Activated T-cell treated with anti-CD3 and anti-CD28 coated beads, Interleukin-2, amount 50 U/mL, for 24 hours (primary cell): Measurements from ENCODE around the gene DMAC2L.

Source experiments
- DNase-seq: peaks from one replicate; pipeline ENCODE4 v3.0.0-alpha.2; 2020
- H3K27ac Mint-ChIP-seq: 2 replicates; pipeline ENCODE4 v1.8.0; 2020; ENCODE audit warnings: mild to moderate bottlenecking, mixed read lengths
- H3K27me3 Mint-ChIP-seq: 2 replicates; pipeline ENCODE4 v1.8.0; 2020; ENCODE audit warnings: mixed read lengths
- H3K36me3 Mint-ChIP-seq: 2 replicates; pipeline ENCODE4 v1.8.0; 2020; ENCODE audit warnings: low read depth, mixed read lengths
- H3K4me1 Mint-ChIP-seq: 2 replicates; pipeline ENCODE4 v1.8.0; 2020; ENCODE audit warnings: low read depth, mixed read lengths
- H3K4me3 Mint-ChIP-seq: 2 replicates; pipeline ENCODE4 v1.8.0; 2020; ENCODE audit warnings: mild to moderate bottlenecking, moderate library complexity, mixed read lengths
- H3K9me3 Mint-ChIP-seq: 2 replicates; pipeline ENCODE4 v1.8.0; 2020; ENCODE audit warnings: mixed read lengths

Gene DMAC2L, protein sequence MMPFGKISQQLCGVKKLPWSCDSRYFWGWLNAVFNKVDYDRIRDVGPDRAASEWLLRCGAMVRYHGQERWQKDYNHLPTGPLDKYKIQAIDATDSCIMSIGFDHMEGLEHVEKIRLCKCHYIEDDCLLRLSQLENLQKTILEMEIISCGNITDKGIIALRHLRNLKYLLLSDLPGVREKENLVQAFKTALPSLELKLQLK

DNA sequence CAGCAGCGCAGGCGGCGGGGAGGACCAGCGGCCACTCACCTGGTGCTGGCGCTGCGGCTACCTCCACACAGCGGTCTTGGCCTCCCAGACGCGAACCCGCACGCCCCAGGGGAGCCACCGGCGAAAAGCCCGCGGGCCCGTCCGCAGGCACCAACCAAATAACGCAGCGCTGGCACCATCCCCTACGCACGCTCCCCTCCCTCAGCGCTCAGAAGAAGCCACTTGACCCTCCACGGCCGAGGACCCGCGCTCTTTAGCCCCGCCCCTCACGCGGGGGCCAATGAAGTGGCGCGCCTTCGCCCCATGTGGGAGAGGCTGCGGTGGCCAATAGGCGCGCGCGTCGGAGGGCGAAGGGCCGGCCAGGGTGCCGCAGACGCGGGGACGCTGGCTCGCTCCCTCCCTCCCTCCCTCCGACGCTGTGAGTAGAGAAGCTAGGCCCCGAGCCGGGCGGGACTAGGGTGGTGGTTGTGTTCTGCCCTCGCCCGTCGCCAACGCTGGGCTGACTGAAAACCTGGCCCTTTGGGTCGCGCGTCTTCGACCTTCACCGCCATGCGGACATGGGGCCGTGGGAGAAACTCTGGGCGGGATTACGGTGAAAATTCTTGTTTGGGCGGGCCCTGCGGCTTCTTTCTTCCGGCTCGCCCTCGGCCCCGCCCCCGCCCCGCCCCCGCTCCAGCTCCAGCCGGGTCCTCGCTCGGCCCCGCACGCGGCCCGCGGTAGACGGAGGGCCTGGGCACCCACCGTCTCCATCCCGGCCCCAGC lies at the start of gene DMAC2L, which contains the start of gene L2HGDH:
DMAC2L (plus strand) TSS at position 353 of the 762 bp plus-strand sequence. CDS start 9,164 bp downstream, outside the sequence.
L2HGDH (minus strand) TSS at position 258 of the 762 bp plus-strand sequence; CDS start at position 179, 79 bp downstream.
- Mint-ChIP-seq H3K4me3 (peak within 1 kb of the TSS; percentile 89), H3K27ac (peak within 1 kb of the TSS; percentile 99), H3K9me3 (no peaks in the 10 kb centered on the region), H3K27me3 (no peaks in the 10 kb centered on the region), H3K4me1 (peaks cover 46% of the 10 kb centered on the region), H3K36me3 (peaks cover 58% of the 10 kb centered on the region)
- DNase-seq = peak; percentile 93

DNA sequence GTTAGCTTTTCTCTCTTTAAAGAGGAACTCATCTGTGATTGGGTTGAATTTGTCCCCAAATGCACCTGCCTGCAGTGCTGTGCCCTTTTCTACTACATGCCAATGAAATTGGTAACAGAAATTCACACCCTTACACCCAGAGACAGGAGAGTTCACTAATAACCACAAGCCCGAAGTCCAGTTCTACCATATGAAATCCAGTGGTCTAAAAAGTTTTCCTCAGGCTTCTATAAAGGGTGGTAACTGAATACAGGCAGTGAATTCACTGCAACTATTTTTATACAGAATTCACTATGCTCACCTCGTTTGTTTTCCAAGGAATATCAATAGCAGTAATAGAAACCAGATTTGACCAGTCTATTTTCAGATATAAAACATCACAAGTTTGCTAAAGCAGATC lies 49.3 kb upstream of the DMAC2L start:
- H3K4me1 Mint-ChIP-seq = peaks cover under 1% of the 10 kb centered on the region
- H3K4me3 Mint-ChIP-seq = no peak overlapping the region
- no peaks in the 10 kb centered on the region for H3K9me3 Mint-ChIP-seq
- H3K27ac Mint-ChIP-seq = no peak overlapping the region
- H3K27me3 Mint-ChIP-seq = no peaks in the 10 kb centered on the region
- DNase-seq = no peak
- peaks cover 30% of the 10 kb centered on the region for H3K36me3 Mint-ChIP-seq

DNA sequence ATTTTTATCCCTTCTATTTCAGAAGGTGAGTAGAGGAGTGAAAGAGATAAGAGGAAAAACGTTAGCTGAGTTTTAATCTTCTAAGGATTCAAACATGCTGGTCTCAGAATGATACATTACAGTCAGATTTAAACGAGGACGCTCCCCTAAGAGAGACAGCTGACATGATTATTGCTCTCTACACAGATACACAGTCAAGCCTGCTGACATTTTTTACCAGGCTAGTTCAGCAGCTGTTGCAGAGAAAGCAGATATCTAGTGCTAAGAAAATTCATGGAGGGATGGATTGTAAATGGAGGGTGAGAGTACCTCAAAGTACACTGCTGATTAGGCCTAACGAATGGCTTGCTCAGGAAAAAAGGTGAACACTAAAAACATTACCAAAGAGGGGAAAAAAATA lies 48.8 kb upstream of the DMAC2L start:
- Mint-ChIP-seq H3K4me3 (no peak overlapping the region), H3K4me1 (no peaks in the 10 kb centered on the region), H3K27me3 (no peaks in the 10 kb centered on the region), H3K36me3 (peaks cover 32% of the 10 kb centered on the region), H3K27ac (no peak overlapping the region), H3K9me3 (no peaks in the 10 kb centered on the region)
- DNase-seq = no peak

DNA sequence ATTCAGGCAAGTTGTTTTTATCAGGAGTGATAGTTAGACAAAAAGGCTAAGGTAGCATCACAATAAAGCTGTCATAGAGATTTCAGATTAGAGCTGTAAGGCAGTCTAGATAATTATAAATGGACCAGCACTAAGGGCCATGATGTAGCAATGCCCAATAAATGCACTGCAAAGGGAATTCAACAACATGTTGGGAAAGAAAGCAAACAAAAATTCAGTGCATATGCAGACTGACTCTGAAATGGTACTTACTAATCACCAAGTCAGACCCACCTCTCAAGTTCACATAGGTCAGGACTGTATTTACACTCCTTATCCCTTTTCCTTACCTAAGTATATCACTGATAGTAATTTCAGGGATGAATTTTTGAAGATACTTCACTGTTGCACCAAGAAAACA lies 47.1 kb upstream of the DMAC2L start:
- no peaks in the 10 kb centered on the region for H3K9me3 Mint-ChIP-seq
- no peak for DNase-seq
- no peak overlapping the region for H3K27ac Mint-ChIP-seq
- no peak overlapping the region for H3K4me3 Mint-ChIP-seq
- peaks cover 39% of the 10 kb centered on the region for H3K36me3 Mint-ChIP-seq
- H3K4me1 Mint-ChIP-seq = no peaks in the 10 kb centered on the region
- H3K27me3 Mint-ChIP-seq = no peaks in the 10 kb centered on the region

DNA sequence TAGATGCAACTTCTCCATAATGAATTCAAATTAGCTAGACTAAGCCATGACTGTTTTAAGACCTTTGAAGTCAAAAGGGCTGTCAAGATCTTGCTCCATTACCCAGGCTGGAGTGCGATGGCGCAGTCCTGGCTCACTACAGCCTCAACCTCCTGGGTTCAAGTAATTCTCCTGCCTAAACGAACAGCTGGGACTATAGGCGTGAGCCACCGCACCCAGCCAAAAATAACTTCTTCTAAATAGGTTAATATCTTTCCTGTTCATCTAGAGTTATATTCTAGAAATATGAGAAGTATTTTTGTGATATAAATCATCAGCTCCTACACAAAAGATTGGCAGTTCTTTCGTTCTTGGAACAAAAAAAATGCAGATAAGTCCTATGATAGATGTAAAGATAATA lies 41.2 kb upstream of the DMAC2L start:
- peaks cover 17% of the 10 kb centered on the region for H3K36me3 Mint-ChIP-seq
- H3K27ac Mint-ChIP-seq = no peak overlapping the region
- no peaks in the 10 kb centered on the region for H3K27me3 Mint-ChIP-seq
- no peaks in the 10 kb centered on the region for H3K4me1 Mint-ChIP-seq
- no peaks in the 10 kb centered on the region for H3K9me3 Mint-ChIP-seq
- no peak for DNase-seq
- H3K4me3 Mint-ChIP-seq = no peak overlapping the region

DNA sequence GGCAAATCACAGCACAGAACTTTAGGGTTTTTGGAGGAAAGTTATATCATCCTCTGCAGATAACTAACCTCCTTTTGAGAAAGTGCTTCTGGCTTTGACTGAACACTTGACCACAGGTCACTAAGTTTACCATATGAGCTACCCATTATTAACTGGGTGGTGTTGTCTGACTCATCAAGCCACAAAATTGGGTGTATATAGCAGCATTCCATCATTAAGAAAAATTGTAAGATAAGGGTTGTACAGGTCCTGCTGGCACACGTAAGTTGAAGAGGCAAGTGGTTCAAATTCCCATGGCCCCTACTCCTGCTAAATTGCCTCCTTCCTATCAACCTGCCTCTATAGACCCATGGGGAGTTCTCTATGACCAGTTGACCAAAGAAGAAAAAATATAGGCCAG lies 39.6 kb upstream of the DMAC2L start:
- Mint-ChIP-seq H3K27me3 (no peaks in the 10 kb centered on the region), H3K4me3 (no peak overlapping the region), H3K9me3 (no peaks in the 10 kb centered on the region), H3K27ac (no peak overlapping the region), H3K4me1 (no peaks in the 10 kb centered on the region), H3K36me3 (peaks cover 22% of the 10 kb centered on the region)
- DNase-seq = no peak

DNA sequence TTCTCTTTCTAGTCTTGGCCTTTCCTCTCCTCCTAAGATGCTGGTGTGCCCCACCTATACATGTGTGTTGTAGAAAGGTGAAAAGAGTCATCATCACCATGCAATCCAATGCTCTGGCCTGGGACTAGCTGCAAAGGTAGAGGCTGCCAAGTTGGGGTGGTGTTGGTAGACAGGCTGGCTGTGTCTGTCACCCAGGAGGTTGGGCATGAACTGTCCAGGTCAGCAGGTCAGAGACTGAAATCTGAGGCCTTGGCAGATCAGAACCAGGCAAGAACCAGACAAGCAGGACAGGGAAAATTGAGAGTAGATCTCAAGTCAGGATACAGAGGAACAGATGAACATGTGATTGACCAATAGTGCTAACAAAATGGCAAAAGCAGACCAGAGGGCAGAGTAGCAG lies 26.3 kb upstream of the DMAC2L start:
- DNase-seq = no peak
- H3K27ac Mint-ChIP-seq = no peak overlapping the region
- H3K27me3 Mint-ChIP-seq = no peaks in the 10 kb centered on the region
- H3K4me1 Mint-ChIP-seq = no peaks in the 10 kb centered on the region
- peaks cover 26% of the 10 kb centered on the region for H3K36me3 Mint-ChIP-seq
- no peaks in the 10 kb centered on the region for H3K9me3 Mint-ChIP-seq
- no peak overlapping the region for H3K4me3 Mint-ChIP-seq

DNA sequence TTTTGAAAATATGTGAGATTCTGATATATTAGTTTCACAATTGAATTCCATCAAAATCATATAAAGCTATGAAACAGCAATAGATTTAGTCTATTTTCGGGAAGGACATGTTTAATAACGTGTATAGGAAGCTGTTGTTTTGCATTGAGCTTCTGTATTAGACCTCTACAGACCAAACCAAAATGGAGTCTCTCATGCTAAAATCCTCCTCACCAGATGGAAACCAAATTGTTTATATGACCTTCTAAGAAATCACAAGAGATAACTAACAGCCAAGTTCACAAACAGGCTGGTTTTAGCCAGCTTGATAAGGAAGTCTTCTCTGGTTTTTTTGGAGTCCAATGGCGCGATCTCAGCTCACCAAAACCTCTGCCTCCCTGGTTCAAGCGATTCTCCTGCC lies 24.0 kb upstream of the DMAC2L start:
- Mint-ChIP-seq H3K36me3 (peaks cover 31% of the 10 kb centered on the region), H3K4me3 (no peak overlapping the region), H3K4me1 (no peaks in the 10 kb centered on the region), H3K27ac (no peak overlapping the region), H3K27me3 (no peaks in the 10 kb centered on the region), H3K9me3 (no peaks in the 10 kb centered on the region)
- no peak for DNase-seq

DNA sequence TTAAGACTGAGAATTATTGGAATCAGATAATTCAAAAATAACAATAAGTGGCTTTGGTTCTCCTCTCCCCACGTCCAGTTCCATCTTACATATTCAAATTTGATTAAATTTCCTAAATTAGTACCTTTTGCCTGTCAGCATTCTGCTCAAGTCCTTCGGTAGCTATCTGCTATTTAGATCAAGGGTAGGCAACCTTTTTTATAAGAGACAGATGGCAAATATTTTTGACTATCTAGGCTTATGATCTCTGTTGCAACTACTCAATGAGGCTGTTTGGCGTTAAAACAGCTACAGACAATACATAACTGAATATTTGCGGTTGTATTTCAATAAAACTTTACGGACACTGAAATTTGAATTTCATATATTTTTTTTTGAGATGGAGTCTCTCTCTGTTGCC lies 21.8 kb upstream of the DMAC2L start:
- DNase-seq = no peak
- peaks cover 37% of the 10 kb centered on the region for H3K36me3 Mint-ChIP-seq
- H3K9me3 Mint-ChIP-seq = no peaks in the 10 kb centered on the region
- no peak overlapping the region for H3K4me3 Mint-ChIP-seq
- H3K27ac Mint-ChIP-seq = no peak overlapping the region
- no peaks in the 10 kb centered on the region for H3K4me1 Mint-ChIP-seq
- H3K27me3 Mint-ChIP-seq = no peaks in the 10 kb centered on the region

DNA sequence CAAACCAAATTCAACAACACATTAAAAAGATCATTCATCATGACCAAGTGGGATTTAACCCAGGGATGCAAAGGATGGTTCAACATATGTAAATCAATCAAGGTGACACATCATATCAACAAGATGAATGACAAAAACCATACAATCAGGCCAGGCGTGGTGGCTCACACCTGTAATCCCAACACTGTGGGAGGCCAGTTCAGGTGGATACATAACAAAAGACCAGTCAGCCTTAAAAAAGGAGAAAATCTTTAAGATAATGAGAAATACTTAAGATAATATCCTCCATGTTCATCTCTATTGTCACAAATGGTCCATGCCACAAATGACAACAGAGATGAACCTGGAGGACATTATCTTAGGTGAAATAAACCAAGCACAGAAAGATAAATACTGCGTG lies 12.5 kb upstream of the DMAC2L start:
- no peak for DNase-seq
- Mint-ChIP-seq H3K27me3 (no peaks in the 10 kb centered on the region), H3K9me3 (no peaks in the 10 kb centered on the region), H3K27ac (no peak overlapping the region), H3K4me3 (no peak overlapping the region), H3K36me3 (peaks cover 35% of the 10 kb centered on the region), H3K4me1 (peaks cover 7% of the 10 kb centered on the region)

DNA sequence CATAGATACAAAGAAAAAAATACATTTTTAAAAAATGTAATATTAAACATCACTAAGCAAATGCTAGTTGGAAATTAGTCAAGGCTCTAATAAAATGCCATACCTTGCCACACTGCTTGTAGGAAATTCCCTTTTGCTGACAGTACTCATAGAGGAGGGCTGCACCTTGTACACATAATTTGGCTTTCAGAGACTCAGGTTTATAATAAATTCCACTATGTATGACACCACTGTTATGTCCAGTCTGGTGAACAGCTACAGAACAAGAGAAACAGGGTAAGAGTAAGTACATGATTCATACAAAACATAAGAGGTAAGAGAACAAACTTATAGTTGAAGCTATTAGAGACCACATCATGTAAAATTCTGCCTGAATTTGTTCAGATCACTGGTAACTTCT lies 10.2 kb upstream of the DMAC2L start:
- peaks cover 10% of the 10 kb centered on the region for H3K4me1 Mint-ChIP-seq
- H3K36me3 Mint-ChIP-seq = peaks cover 38% of the 10 kb centered on the region
- DNase-seq = no peak
- no peaks in the 10 kb centered on the region for H3K9me3 Mint-ChIP-seq
- H3K27me3 Mint-ChIP-seq = no peaks in the 10 kb centered on the region
- no peak overlapping the region for H3K27ac Mint-ChIP-seq
- H3K4me3 Mint-ChIP-seq = no peak overlapping the region

DNA sequence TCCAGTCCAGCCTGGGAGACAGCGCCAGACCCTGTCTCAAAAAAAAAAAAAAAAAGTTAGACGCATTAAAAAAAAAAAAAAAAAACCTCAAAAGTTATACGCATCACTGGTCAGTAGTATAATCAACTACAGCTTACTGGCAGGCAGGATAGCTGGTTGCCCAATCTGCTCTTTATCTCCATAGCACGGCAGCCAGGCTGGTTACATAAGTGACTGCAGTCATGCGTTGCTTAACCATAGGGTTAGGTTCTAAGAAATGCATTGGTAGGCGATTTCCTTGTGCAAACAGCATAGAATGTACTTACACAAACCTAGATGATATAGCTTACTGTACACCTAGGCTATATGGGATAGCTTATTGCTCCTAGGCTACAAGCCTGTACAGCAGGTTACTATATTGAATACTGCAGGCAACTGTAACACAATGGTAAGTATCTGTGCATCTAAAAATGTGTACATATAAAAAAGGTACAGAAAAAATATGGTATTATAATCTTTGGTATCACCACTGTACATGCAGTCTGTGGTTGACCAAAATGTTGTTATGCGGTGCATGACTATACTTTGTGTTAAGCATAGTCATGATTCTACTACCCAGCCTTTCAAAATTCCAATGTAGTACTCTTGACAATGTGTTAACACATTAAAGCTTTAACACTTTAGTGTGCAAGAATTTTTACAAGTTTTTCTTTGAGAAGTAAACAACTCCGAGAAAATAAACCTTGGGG lies 8.2 kb upstream of the DMAC2L start:
- Mint-ChIP-seq H3K27ac (no peak overlapping the region), H3K36me3 (peaks cover 38% of the 10 kb centered on the region), H3K4me1 (peaks cover 13% of the 10 kb centered on the region), H3K27me3 (no peaks in the 10 kb centered on the region), H3K9me3 (no peaks in the 10 kb centered on the region), H3K4me3 (no peak overlapping the region)
- DNase-seq = no peak

DNA sequence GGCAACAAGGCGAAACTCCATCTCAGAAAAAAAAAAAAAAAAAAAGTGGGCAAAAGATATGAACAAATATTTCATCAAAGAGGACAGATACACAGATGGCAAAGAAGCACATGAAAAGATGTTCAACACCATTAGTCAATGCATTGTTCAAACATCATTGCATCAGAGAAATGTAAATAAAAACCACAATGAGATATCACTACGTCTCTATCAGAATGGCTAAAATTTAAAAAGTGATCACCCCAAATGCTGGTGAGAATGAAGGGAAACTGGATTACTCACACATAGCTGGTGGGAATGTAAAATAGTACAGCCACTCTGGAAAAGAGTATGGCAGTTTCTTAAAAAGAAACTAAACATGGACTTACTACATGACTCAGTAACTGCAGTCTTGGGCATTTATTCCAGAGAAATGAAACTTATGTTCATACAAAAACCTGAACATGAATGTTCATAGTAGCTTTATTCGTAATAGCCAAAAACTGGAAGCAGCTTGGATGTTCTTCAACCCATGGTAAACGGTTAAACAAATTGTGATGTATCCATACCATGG lies 3.7 kb upstream of the DMAC2L start:
- Mint-ChIP-seq H3K27ac (no peak overlapping the region), H3K4me1 (peaks cover 30% of the 10 kb centered on the region), H3K27me3 (no peaks in the 10 kb centered on the region), H3K9me3 (no peaks in the 10 kb centered on the region), H3K36me3 (peaks cover 34% of the 10 kb centered on the region), H3K4me3 (no peak overlapping the region)
- no peak for DNase-seq

DNA sequence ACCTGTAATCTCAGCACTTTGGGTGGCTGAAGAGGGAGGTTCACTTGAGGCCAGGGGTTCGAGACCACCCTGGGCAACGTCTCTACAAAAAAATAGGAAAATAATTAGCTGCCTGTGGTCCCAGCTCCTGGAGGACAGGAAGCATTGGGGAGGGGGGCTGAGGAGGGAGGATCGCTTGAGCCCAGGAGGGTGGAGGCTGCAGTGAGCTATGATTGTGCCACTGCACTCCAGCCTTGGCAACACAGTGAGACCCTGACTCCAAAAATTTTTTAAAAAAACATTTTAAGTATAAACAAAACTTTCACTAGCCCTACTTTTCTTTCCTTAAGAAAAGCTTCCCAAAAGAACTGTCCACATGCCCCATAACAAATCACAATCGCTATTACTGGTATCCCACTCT lies 1.7 kb upstream of the DMAC2L start:
- peak overlapping the region; percentile 89 for H3K4me3 Mint-ChIP-seq
- H3K4me1 Mint-ChIP-seq = peaks cover 36% of the 10 kb centered on the region
- no peak overlapping the region for H3K27ac Mint-ChIP-seq
- no peaks in the 10 kb centered on the region for H3K27me3 Mint-ChIP-seq
- no peak for DNase-seq
- H3K36me3 Mint-ChIP-seq = peaks cover 51% of the 10 kb centered on the region
- H3K9me3 Mint-ChIP-seq = no peaks in the 10 kb centered on the region
